ENCODE measurements around the gene FBXW7. TPM values are rescaled to one million over a fixed set of nuclear protein-coding genes. Genes with fewer than 3 reads are reported as not detected.

Gene FBXW7
- total RNA-seq, 4 donors from 2014 or later = 72.2 to 105 (median 87.1) TPM

- Histone ChIP-seq H3K36me3 (no peaks in the 10 kb centered on the region), H3K9me3 (no peaks in the 10 kb centered on the region), H3K4me3 (replicated peaks in 1 of 3) (no peak overlapping the region), H3K4me1 (peaks cover 0 to 3% of the 10 kb centered on the region in 2 donors), H3K27me3 (no peaks in the 10 kb centered on the region), H3K27ac (no peak overlapping the region)
- 70 to 80% methylated on average over 1 of the region's 1 CpG for WGBS, 2 donors
- intact Hi-C loops (cut with DNase I) = no loop called here
- DNase-seq = no peak
- TF ChIP-seq CTCF (IDR thresholded peaks at IDR 0.05) = peak in 3 of 6 experiments; percentile 12 to 31 (median 28)
- no peak for TF ChIP-seq POLR2A (IDR thresholded peaks at IDR 0.05)
Observed at GRCh38 chr4:152348670-152349069, 187.2 kb downstream of the FBXW7 start.

DNA sequence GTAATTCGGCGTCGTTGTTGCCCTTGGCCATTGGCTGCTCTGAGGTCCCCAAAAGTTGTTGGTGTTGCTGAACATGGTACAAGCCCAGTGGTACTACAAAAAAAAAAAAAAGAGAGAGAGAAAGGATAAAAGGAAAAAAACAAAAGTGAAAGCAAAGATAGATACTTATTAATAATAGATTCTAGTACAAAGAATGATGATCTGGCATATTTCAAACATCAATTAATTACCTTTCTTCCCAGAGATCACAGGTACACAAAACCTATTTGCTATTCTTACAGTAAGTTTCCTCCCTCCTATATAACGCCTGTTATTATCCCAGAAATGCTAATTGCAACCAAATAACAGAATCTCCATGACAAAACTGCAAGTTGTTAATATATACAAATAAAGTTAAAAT, 188.9 kb downstream of the FBXW7 start:
- Histone ChIP-seq H3K4me1 (peaks cover 0 to 3% of the 10 kb centered on the region in 2 donors), H3K9me3 (no peaks in the 10 kb centered on the region), H3K27ac (no peak overlapping the region), H3K4me3 (replicated peaks in 1 of 3) (no peak overlapping the region), H3K27me3 (no peaks in the 10 kb centered on the region), H3K36me3 (no peaks in the 10 kb centered on the region)
- intact Hi-C loops (cut with DNase I) = no loop called here
- no peak for TF ChIP-seq CTCF (IDR thresholded peaks at IDR 0.05)
- TF ChIP-seq POLR2A (IDR thresholded peaks at IDR 0.05) = no peak
- DNase-seq = no peak
- 91 to 96% methylated on average over 4 of the region's 4 CpGs for WGBS, 2 donors

DNA sequence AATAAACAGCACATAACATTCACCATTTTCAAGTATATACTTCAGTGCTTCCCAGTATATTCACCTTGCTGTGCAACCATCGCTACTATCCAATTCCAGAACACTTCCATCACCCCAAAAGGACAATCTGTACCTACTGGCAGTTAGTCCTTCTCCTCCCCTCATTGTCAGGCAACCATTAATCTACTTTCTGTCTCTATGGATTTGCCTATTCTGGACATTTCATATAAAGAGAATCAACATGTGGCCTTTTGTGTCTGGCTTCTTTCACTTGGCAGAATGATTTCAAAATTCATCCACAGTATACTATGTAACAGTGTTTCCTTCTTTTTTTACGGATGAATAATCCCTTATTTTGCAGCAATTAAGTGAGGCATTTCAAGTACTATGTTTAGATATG, 189.4 kb downstream of the FBXW7 start:
- H3K4me1 ChIP-seq = peaks cover 0 to 3% of the 10 kb centered on the region in 2 donors
- no peaks in the 10 kb centered on the region for H3K9me3 ChIP-seq
- no peaks in the 10 kb centered on the region for H3K36me3 ChIP-seq
- H3K27me3 ChIP-seq = no peaks in the 10 kb centered on the region
- TF ChIP-seq POLR2A (IDR thresholded peaks at IDR 0.05) = no peak
- no peak for TF ChIP-seq CTCF (IDR thresholded peaks at IDR 0.05)
- WGBS, 2 donors = 87 to 90% methylated on average over 2 of the region's 2 CpGs
- DNase-seq = no peak
- H3K4me3 ChIP-seq (replicated peaks in 1 of 3) = no peak overlapping the region
- intact Hi-C loops (cut with DNase I) = no loop called here
- H3K27ac ChIP-seq = no peak overlapping the region

GRCh38 chr4:152344001-152344400, 191.9 kb downstream of the FBXW7 start:
- Histone ChIP-seq H3K27ac (no peak overlapping the region), H3K27me3 (no peaks in the 10 kb centered on the region), H3K4me3 (replicated peaks in 1 of 3) (no peak overlapping the region), H3K4me1 (peaks cover 0 to 3% of the 10 kb centered on the region in 2 donors), H3K9me3 (no peaks in the 10 kb centered on the region), H3K36me3 (no peaks in the 10 kb centered on the region)
- TF ChIP-seq POLR2A (IDR thresholded peaks at IDR 0.05) (no peak), CTCF (IDR thresholded peaks at IDR 0.05) (no peak)
- no peak for DNase-seq
- intact Hi-C loops (cut with DNase I) = no loop called here

DNA sequence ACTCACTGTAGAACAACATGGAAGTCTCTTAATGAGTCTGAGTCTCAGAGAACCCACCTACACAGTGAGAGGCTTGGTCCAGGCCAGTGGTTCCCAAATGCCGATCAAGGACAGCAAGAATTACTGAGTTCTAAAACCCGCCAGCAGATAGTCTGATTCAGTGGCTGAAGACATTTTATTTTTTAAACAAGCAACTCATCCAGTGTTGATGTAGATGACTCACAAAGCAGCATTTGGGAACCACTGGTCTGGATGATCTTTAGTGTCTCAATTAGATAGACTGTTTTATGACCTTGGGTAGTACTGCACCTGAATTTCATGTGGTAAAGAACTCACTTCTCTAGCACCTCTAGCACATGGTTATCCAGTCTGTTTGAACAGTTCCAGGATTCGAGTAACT, 193.6 kb downstream of the FBXW7 start:
- no peaks in the 10 kb centered on the region for H3K27me3 ChIP-seq
- H3K4me1 ChIP-seq = peaks cover 0 to 3% of the 10 kb centered on the region in 2 donors
- no peaks in the 10 kb centered on the region for H3K36me3 ChIP-seq
- H3K27ac ChIP-seq = no peak overlapping the region
- DNase-seq = no peak
- intact Hi-C loops (cut with DNase I) = no loop called here
- H3K4me3 ChIP-seq (replicated peaks in 1 of 3) = no peak overlapping the region
- H3K9me3 ChIP-seq = no peaks in the 10 kb centered on the region
- TF ChIP-seq POLR2A (IDR thresholded peaks at IDR 0.05) = no peak
- TF ChIP-seq CTCF (IDR thresholded peaks at IDR 0.05) = no peak
- WGBS, 2 donors = 97 to 98% methylated on average over 3 of the region's 3 CpGs

Data from thyroid gland (tissue), 4 donors.